ENCODE data around the gene SLC29A1. TPM values are rescaled to one million over a fixed set of nuclear protein-coding genes. Genes with fewer than 3 reads are reported as not detected.

The SLC29A1 gene
- total RNA-seq, 1 donor from 2014 or later, result 221 TPM

GRCh38 chr6:44256775-44257024, 33.3 kb downstream of the SLC29A1 start:
- no peak for DNase-seq (ENCODE audit: low spot score)
- peaks cover 50% of the 10 kb centered on the region for H3K4me1 Mint-ChIP-seq (ENCODE audit: low read depth)

GRCh38 chr6:44257025-44257752, 33.8 kb downstream of the SLC29A1 start, which contains the start of gene SLC35B2:
SLC35B2 (minus strand) TSS chr6:44257528; CDS start chr6:44257410, 118 bp downstream.
- DNase-seq (ENCODE audit: low spot score), result peak; percentile 94
- no peaks in the 10 kb centered on the region for H3K9me3 Mint-ChIP-seq (ENCODE audit: low read depth)
- peaks cover 45% of the 10 kb centered on the region for H3K4me1 Mint-ChIP-seq (ENCODE audit: low read depth)
- peaks cover 24% of the 10 kb centered on the region for H3K36me3 Mint-ChIP-seq (ENCODE audit: low read depth)
- H3K4me3 Mint-ChIP-seq (ENCODE audit: unreplicated experiment), result peak within 1 kb of the TSS; percentile 87
- H3K27ac Mint-ChIP-seq (ENCODE audit: unreplicated experiment), result peak within 1 kb of the TSS; percentile 91
- peak; percentile 86 for TF ChIP-seq CTCF (IDR thresholded peaks at IDR 0.05)
- H3K27me3 Mint-ChIP-seq (ENCODE audit: low read depth), result no peaks in the 10 kb centered on the region

More at GRCh38 chr6:44256775-44257024, 33.3 kb downstream of the SLC29A1 start:
- no peaks in the 10 kb centered on the region for H3K27me3 Mint-ChIP-seq (ENCODE audit: low read depth)
- H3K9me3 Mint-ChIP-seq (ENCODE audit: low read depth), result no peaks in the 10 kb centered on the region
- peak overlapping the region; percentile 91 for H3K27ac Mint-ChIP-seq (ENCODE audit: unreplicated experiment)
- no peak for TF ChIP-seq CTCF (IDR thresholded peaks at IDR 0.05)
- H3K36me3 Mint-ChIP-seq (ENCODE audit: low read depth), result peaks cover 29% of the 10 kb centered on the region
- H3K4me3 Mint-ChIP-seq (ENCODE audit: unreplicated experiment), result peak overlapping the region; percentile 87

- H3K27me3 Mint-ChIP-seq (ENCODE audit: low read depth), result no peaks in the 10 kb centered on the region
- peak overlapping the region; percentile 89 for H3K27ac Mint-ChIP-seq (ENCODE audit: unreplicated experiment)
- DNase-seq (ENCODE audit: low spot score), result no peak
- TF ChIP-seq CTCF (IDR thresholded peaks at IDR 0.05), result peak; percentile 26
- H3K9me3 Mint-ChIP-seq (ENCODE audit: low read depth), result no peaks in the 10 kb centered on the region
- H3K4me3 Mint-ChIP-seq (ENCODE audit: unreplicated experiment), result peak overlapping the region; percentile 66
- peaks cover 21% of the 10 kb centered on the region for H3K36me3 Mint-ChIP-seq (ENCODE audit: low read depth)
- H3K4me1 Mint-ChIP-seq (ENCODE audit: low read depth), result peaks cover 46% of the 10 kb centered on the region
Observed at GRCh38 chr6:44257753-44258324, 34.4 kb downstream of the SLC29A1 start.

- Mint-ChIP-seq H3K36me3 (ENCODE audit: low read depth) (peaks cover 17% of the 10 kb centered on the region), H3K4me1 (ENCODE audit: low read depth) (peaks cover 46% of the 10 kb centered on the region), H3K27me3 (ENCODE audit: low read depth) (no peaks in the 10 kb centered on the region)
Observed at GRCh38 chr6:44258325-44258863, 35.0 kb downstream of the SLC29A1 start.

More at GRCh38 chr6:44258325-44258863, 35.0 kb downstream of the SLC29A1 start:
- Mint-ChIP-seq H3K9me3 (ENCODE audit: low read depth) (no peaks in the 10 kb centered on the region), H3K27ac (ENCODE audit: unreplicated experiment) (peak overlapping the region; percentile 89), H3K4me3 (ENCODE audit: unreplicated experiment) (peak overlapping the region; percentile 25)
- no peak for TF ChIP-seq CTCF (IDR thresholded peaks at IDR 0.05)
- DNase-seq (ENCODE audit: low spot score), result peak; percentile 68
